WTC11 (cell line): ENCODE results near the gene TCP11L2. TPM values are rescaled to one million over a fixed set of nuclear protein-coding genes. Genes with fewer than 3 reads are reported as not detected.
A peak's percentile ranks its signal among the peaks of the same experiment; 100 is the strongest.

Experiments used
- ATAC-seq: fragments of 200-7000 bp; cut with Tn5 transposase; 2 replicates; pipeline ENCODE4 v1.10.0; 2021; ENCODE audit warnings: mild to moderate bottlenecking, moderate library complexity
- CTCF ChIA-PET: fragments of 300-600 bp; sonication (Branson Sonifier 250); formaldehyde crosslinking; loops from one replicate; lab custom pipeline; 2021; ENCODE audit warnings: antibody characterized with exemption; lab: Charles Lee
- POLR2A ChIA-PET: fragments of 350-600 bp; sonication (Branson Sonifier 250); formaldehyde crosslinking; loops from one replicate; lab custom pipeline; 2021; ENCODE audit warnings: antibody characterized with exemption; lab: Charles Lee
- DNase-seq: peaks from one replicate; pipeline ENCODE4 v3.0.0; 2021; ENCODE audit warnings: low spot score
- H3K27ac Mint-ChIP-seq: 2 replicates; pipeline ENCODE4 v1.8.0; 2021; ENCODE audit warnings: mixed read lengths
- H3K27me3 Mint-ChIP-seq: 2 replicates; pipeline ENCODE4 v1.8.0; 2021; ENCODE audit warnings: low read depth, mild to moderate bottlenecking, moderate library complexity, mixed read lengths
- H3K36me3 Mint-ChIP-seq: 2 replicates; pipeline ENCODE4 v1.8.0; 2021; ENCODE audit warnings: mixed read lengths
- H3K4me1 Mint-ChIP-seq: 2 replicates; pipeline ENCODE4 v1.8.0; 2022; ENCODE audit warnings: mixed read lengths
- H3K4me3 Mint-ChIP-seq: 2 replicates; pipeline ENCODE4 v1.8.0; 2021; ENCODE audit warnings: mild to moderate bottlenecking, moderate library complexity, mixed read lengths
- H3K9me3 Mint-ChIP-seq: 2 replicates; pipeline ENCODE4 v1.8.0; 2021; ENCODE audit warnings: mixed read lengths
- ATF1 ChIP-seq: sonication (generic); formaldehyde crosslinking; IDR thresholded peaks from 2 replicates; pipeline ENCODE4 v1.8.1; 2023; ENCODE audit warnings: mild to moderate bottlenecking, moderate library complexity, missing genetic modification reagents
- EMX1 ChIP-seq: fragments of 250-450 bp; sonication (Bioruptor Pico); IDR thresholded peaks from 2 replicates; pipeline ENCODE4 v1.8.0; 2021; ENCODE audit warnings: mild to moderate bottlenecking
- ESRRA ChIP-seq: sonication (generic); formaldehyde crosslinking; IDR thresholded peaks from 2 replicates; pipeline ENCODE4 v1.8.1; 2022; ENCODE audit warnings: mild to moderate bottlenecking, missing genetic modification reagents, borderline replicate concordance
- FOXK1 ChIP-seq: sonication (generic); formaldehyde crosslinking; IDR thresholded peaks from 2 replicates; pipeline ENCODE4 v1.8.0; 2022; ENCODE audit warnings: mild to moderate bottlenecking, moderate library complexity, missing genetic modification reagents
- JAZF1 ChIP-seq: fragments of 250-450 bp; sonication (Bioruptor Pico); IDR thresholded peaks from 2 replicates; pipeline ENCODE4 v1.9.0; 2021; ENCODE audit warnings: moderate library complexity, mild to moderate bottlenecking, inconsistent platforms
- MXD4 ChIP-seq: fragments of 250-450 bp; sonication (Bioruptor Pico); IDR thresholded peaks from 2 replicates; pipeline ENCODE4 v1.8.0; 2021; ENCODE audit warnings: mild to moderate bottlenecking, moderate library complexity, borderline replicate concordance
- NFYB ChIP-seq: sonication (generic); formaldehyde crosslinking; conservative IDR thresholded peaks from 2 replicates; pipeline ENCODE4 v1.8.0; 2022; ENCODE audit warnings: low read depth, missing genetic modification reagents
- NR2C2 ChIP-seq: sonication (generic); formaldehyde crosslinking; IDR thresholded peaks from 2 replicates; pipeline ENCODE4 v1.8.0; 2022; ENCODE audit warnings: mild to moderate bottlenecking, missing genetic modification reagents
- RORB ChIP-seq: fragments of 250-450 bp; sonication (Bioruptor Pico); IDR thresholded peaks from 2 replicates; pipeline ENCODE4 v1.9.0; 2021; ENCODE audit warnings: mild to moderate bottlenecking
- SP1 ChIP-seq: sonication (generic); formaldehyde crosslinking; conservative IDR thresholded peaks from 2 replicates; pipeline ENCODE4 v1.8.1; 2022; ENCODE audit warnings: missing genetic modification reagents
- ZNF232 ChIP-seq: sonication (generic); formaldehyde crosslinking; IDR thresholded peaks from 2 replicates; pipeline ENCODE4 v1.8.0; 2022; ENCODE audit warnings: mild to moderate bottlenecking, missing genetic modification reagents
- ZNF396 ChIP-seq: fragments of 250-450 bp; sonication (Bioruptor Pico); IDR thresholded peaks from 2 replicates; pipeline ENCODE4 v1.8.0; 2021; ENCODE audit warnings: mild to moderate bottlenecking, moderate library complexity, borderline replicate concordance
- total RNA-seq: library from RNA; stranded (reverse); gene quantifications from 3 replicates; pipeline ENCODE4 v1.2.3, GENCODE V29; 2021
- TF ChIP-seq, protein P1 (sequence below): sonication (generic); formaldehyde crosslinking; IDR thresholded peaks from 2 replicates; pipeline ENCODE4 v1.8.1; 2023; ENCODE audit warnings: mild to moderate bottlenecking, missing genetic modification reagents
- TF ChIP-seq, protein P2 (sequence below): sonication (generic); formaldehyde crosslinking; IDR thresholded peaks from 2 replicates; pipeline ENCODE4 v1.8.1; 2023; ENCODE audit warnings: mild to moderate bottlenecking, missing genetic modification reagents
- TF ChIP-seq, protein P3 (sequence below): sonication (generic); formaldehyde crosslinking; IDR thresholded peaks from 2 replicates; pipeline ENCODE4 v1.8.0; 2022; ENCODE audit warnings: mild to moderate bottlenecking, missing genetic modification reagents
- TF ChIP-seq, protein P4 (sequence below): fragments of 250-450 bp; sonication (Bioruptor Pico); IDR thresholded peaks from 2 replicates; pipeline ENCODE4 v1.9.0; 2021; ENCODE audit warnings: mild to moderate bottlenecking
- TF ChIP-seq, protein P5 (sequence below): sonication (generic); formaldehyde crosslinking; IDR thresholded peaks from 2 replicates; pipeline ENCODE4 v1.8.0; 2022; ENCODE audit warnings: missing genetic modification reagents
- TF ChIP-seq, protein P6 (sequence below): sonication (generic); formaldehyde crosslinking; IDR thresholded peaks from 2 replicates; pipeline ENCODE4 v1.8.1; 2022; ENCODE audit warnings: low read depth, mild to moderate bottlenecking, moderate library complexity, missing genetic modification reagents, borderline replicate concordance

The TCP11L2 gene
- total RNA-seq, 1 experiment from 2014 or later, result 12.3 TPM

DNA sequence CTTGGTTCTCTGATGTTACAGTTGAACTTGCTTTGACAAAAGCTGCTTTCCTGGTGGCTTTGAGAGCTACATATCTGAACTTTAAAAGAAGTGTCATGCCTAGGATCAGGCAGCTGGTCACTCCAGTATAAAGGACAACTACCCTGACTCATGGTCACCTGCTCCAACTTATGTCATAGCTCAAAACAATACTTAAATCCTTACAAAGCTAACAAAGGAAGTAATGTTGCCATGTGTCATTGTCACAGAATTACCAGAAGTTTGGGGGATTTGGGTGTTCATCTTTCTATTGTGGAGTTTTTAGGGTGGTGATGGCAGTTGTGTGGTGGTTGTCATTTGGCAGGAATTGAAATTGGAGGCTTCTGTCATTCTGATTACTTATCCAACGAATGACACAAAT is 1.8 kb upstream of the TCP11L2 start:
- CTCF ChIA-PET, result interaction anchor here (1.5 to 1.6 kb wide), 2 partner anchors 18 to 619 kb away, joined by 4 read pairs; no protein-coding TSS in a partner anchor
- POLR2A ChIA-PET, result interaction anchor here (0.5 kb wide), 1 partner anchor 14 kb away, joined by 3 read pairs; no protein-coding TSS in a partner anchor
- TF ChIP-seq EMX1 (CRISPR knock-in tag) (no peak), MXD4 (CRISPR knock-in tag) (no peak), NFYB (no peak), RORB (CRISPR knock-in tag) (no peak), ZNF232 (CRISPR knock-in tag) (no peak), JAZF1 (CRISPR knock-in tag) (no peak), ZNF396 (no peak), NR2C2 (CRISPR knock-in tag) (no peak), ATF1 (no peak), ESRRA (CRISPR knock-in tag) (no peak), FOXK1 (CRISPR knock-in tag) (no peak), SP1 (CRISPR knock-in tag) (no peak)
- TF ChIP-seq, protein P1, sequence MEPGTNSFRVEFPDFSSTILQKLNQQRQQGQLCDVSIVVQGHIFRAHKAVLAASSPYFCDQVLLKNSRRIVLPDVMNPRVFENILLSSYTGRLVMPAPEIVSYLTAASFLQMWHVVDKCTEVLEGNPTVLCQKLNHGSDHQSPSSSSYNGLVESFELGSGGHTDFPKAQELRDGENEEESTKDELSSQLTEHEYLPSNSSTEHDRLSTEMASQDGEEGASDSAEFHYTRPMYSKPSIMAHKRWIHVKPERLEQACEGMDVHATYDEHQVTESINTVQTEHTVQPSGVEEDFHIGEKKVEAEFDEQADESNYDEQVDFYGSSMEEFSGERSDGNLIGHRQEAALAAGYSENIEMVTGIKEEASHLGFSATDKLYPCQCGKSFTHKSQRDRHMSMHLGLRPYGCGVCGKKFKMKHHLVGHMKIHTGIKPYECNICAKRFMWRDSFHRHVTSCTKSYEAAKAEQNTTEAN (CRISPR knock-in tag), result no peak
- TF ChIP-seq, protein P2, sequence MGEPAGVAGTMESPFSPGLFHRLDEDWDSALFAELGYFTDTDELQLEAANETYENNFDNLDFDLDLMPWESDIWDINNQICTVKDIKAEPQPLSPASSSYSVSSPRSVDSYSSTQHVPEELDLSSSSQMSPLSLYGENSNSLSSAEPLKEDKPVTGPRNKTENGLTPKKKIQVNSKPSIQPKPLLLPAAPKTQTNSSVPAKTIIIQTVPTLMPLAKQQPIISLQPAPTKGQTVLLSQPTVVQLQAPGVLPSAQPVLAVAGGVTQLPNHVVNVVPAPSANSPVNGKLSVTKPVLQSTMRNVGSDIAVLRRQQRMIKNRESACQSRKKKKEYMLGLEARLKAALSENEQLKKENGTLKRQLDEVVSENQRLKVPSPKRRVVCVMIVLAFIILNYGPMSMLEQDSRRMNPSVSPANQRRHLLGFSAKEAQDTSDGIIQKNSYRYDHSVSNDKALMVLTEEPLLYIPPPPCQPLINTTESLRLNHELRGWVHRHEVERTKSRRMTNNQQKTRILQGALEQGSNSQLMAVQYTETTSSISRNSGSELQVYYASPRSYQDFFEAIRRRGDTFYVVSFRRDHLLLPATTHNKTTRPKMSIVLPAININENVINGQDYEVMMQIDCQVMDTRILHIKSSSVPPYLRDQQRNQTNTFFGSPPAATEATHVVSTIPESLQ, result no peak
- TF ChIP-seq, protein P3, sequence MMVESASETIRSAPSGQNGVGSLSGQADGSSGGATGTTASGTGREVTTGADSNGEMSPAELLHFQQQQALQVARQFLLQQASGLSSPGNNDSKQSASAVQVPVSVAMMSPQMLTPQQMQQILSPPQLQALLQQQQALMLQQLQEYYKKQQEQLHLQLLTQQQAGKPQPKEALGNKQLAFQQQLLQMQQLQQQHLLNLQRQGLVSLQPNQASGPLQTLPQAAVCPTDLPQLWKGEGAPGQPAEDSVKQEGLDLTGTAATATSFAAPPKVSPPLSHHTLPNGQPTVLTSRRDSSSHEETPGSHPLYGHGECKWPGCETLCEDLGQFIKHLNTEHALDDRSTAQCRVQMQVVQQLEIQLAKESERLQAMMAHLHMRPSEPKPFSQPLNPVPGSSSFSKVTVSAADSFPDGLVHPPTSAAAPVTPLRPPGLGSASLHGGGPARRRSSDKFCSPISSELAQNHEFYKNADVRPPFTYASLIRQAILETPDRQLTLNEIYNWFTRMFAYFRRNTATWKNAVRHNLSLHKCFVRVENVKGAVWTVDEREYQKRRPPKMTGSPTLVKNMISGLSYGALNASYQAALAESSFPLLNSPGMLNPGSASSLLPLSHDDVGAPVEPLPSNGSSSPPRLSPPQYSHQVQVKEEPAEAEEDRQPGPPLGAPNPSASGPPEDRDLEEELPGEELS (CRISPR knock-in tag), result no peak
- TF ChIP-seq, protein P4, sequence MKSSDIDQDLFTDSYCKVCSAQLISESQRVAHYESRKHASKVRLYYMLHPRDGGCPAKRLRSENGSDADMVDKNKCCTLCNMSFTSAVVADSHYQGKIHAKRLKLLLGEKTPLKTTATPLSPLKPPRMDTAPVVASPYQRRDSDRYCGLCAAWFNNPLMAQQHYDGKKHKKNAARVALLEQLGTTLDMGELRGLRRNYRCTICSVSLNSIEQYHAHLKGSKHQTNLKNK (CRISPR knock-in tag), result no peak
- TF ChIP-seq, protein P5, sequence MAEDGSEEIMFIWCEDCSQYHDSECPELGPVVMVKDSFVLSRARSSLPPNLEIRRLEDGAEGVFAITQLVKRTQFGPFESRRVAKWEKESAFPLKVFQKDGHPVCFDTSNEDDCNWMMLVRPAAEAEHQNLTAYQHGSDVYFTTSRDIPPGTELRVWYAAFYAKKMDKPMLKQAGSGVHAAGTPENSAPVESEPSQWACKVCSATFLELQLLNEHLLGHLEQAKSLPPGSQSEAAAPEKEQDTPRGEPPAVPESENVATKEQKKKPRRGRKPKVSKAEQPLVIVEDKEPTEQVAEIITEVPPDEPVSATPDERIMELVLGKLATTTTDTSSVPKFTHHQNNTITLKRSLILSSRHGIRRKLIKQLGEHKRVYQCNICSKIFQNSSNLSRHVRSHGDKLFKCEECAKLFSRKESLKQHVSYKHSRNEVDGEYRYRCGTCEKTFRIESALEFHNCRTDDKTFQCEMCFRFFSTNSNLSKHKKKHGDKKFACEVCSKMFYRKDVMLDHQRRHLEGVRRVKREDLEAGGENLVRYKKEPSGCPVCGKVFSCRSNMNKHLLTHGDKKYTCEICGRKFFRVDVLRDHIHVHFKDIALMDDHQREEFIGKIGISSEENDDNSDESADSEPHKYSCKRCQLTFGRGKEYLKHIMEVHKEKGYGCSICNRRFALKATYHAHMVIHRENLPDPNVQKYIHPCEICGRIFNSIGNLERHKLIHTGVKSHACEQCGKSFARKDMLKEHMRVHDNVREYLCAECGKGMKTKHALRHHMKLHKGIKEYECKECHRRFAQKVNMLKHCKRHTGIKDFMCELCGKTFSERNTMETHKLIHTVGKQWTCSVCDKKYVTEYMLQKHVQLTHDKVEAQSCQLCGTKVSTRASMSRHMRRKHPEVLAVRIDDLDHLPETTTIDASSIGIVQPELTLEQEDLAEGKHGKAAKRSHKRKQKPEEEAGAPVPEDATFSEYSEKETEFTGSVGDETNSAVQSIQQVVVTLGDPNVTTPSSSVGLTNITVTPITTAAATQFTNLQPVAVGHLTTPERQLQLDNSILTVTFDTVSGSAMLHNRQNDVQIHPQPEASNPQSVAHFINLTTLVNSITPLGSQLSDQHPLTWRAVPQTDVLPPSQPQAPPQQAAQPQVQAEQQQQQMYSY (CRISPR knock-in tag), result no peak
- TF ChIP-seq, protein P6, sequence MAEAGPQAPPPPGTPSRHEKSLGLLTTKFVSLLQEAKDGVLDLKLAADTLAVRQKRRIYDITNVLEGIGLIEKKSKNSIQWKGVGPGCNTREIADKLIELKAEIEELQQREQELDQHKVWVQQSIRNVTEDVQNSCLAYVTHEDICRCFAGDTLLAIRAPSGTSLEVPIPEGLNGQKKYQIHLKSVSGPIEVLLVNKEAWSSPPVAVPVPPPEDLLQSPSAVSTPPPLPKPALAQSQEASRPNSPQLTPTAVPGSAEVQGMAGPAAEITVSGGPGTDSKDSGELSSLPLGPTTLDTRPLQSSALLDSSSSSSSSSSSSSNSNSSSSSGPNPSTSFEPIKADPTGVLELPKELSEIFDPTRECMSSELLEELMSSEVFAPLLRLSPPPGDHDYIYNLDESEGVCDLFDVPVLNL, result no peak
- Mint-ChIP-seq H3K36me3 (no peaks in the 10 kb centered on the region), H3K9me3 (no peaks in the 10 kb centered on the region), H3K4me3 (peak overlapping the region; percentile 18; the same call in 1 of the 2 replicates), H3K4me1 (peaks cover 39% of the 10 kb centered on the region), H3K27ac (no peak overlapping the region), H3K27me3 (no peaks in the 10 kb centered on the region)
- DNase-seq (no peak), ATAC-seq (no peak)
